Psoas muscle (tissue), 8 donors: ENCODE measurements around the gene NYAP2. TPM values are rescaled to one million over a fixed set of nuclear protein-coding genes. Genes with fewer than 3 reads are reported as not detected.

Experiments used
- ATAC-seq, 4 donors: fragments of 200-7000 bp; cut with Tn5 transposase; one replicate each; pipeline ENCODE4 v1.9.1; 2020; ENCODE audit warnings: moderate library complexity in 3 of 4, mild to moderate bottlenecking in 2 of 4
- DNase-seq, 2 donors: peaks; one replicate each; pipeline ENCODE4 v3.0.0-alpha.2; 2020
- H3K27ac ChIP-seq: fragments of 200-600 bp; one replicate; pipeline ENCODE4 v1.8.0; 2022
- H3K27me3 ChIP-seq, 3 donors: fragments of 200-600 bp in 1 of 3; one replicate each; pipeline versions ENCODE4 v1.6.1 to v1.8.0; 2013 to 2022; ENCODE audit warnings: low read length in 2 of 3, mild to moderate bottlenecking in 2 of 3, moderate library complexity in 1 of 3; ENCODE audit not compliant: insufficient read depth in 3 of 3
- H3K36me3 ChIP-seq, 2 donors: fragments of 200-600 bp in 1 of 2; one replicate each; pipeline versions ENCODE4 v1.6.1 to v1.8.0; 2013 to 2022; ENCODE audit warnings: low read depth in 1 of 2, mild to moderate bottlenecking in 1 of 2, moderate library complexity in 1 of 2; ENCODE audit not compliant: insufficient read depth in 1 of 2
- H3K4me1 ChIP-seq: fragments of 200-600 bp; one replicate; pipeline ENCODE4 v1.8.0; 2022
- H3K4me3 ChIP-seq: fragments of 200-600 bp; one replicate; pipeline ENCODE4 v1.8.0; 2022; ENCODE audit warnings: mild to moderate bottlenecking
- H3K9me3 ChIP-seq: fragments of 200-600 bp; one replicate; pipeline ENCODE4 v1.8.0; 2022
- CTCF ChIP-seq: fragments of 200-600 bp; IDR thresholded peaks from one replicate; pipeline ENCODE4 v1.8.0; 2022; ENCODE audit warnings: antibody characterized with exemption
- WGBS, 3 donors: extraction: QIAGEN DNeasy Blood & Tissue Kit; methylation state at CpG; one replicate each; pipeline versions ENCODE4 v1.1.6 to v1.1.7; 2013; 5-methylcytosine and 5-hydroxymethylcytosine counted together
- intact Hi-C, 2 donors: fragments of 100-400 bp; cut with DNase I; formaldehyde crosslinking; loops; one replicate each; pipeline versions ENCODE4 v1.11.0 to v1.14.2; 2022
- polyA plus RNA-seq, 3 donors: library from polyadenylated mRNA; stranded (reverse); fragments of 200-250 nt; gene quantifications; one replicate each; pipeline ENCODE4 v1.2.3, GENCODE V29; 2013
- total RNA-seq, 4 donors: library from RNA; stranded (reverse); fragmentation: NEBNext Ultra II Directional in 2 of 4; extraction: Animal tissue kit (Norgen Biotek cat#: 25700) in 2 of 4; gene quantifications; one replicate each; pipeline versions ENCODE4 v1.2.1 to v1.2.4, GENCODE V29; 2021 to 2023
- donor health status: healthy with polysubstance abuse.
- donor health status: DM: no; HTN: no; CAD: no; lungs with moderate emphysema.
- donor health status: Bipolar disorder and iron deficiency.
- donor health status: healthy.
- donor health status: DM: yes; HTN: yes; CAD: no.
- donor health status: DM: no; HTN: no; CAD: no.
- donor health status: DM: no; HTN: no; CAD: no.
- donor health status: DM: yes; HTN: yes; CAD: no.

NYAP2 gene
- total and polyA plus RNA-seq, 7 donors = 0.03 to 5.0 (median 0.90) TPM

GRCh38 chr2:225598897-225599296, 199.4 kb downstream of the NYAP2 start:
- Histone ChIP-seq H3K36me3 (no peaks in the 10 kb centered on the region), H3K27ac (no peak overlapping the region), H3K9me3 (peaks cover 5% of the 10 kb centered on the region), H3K4me3 (no peak overlapping the region), H3K4me1 (no peaks in the 10 kb centered on the region), H3K27me3 (no peaks in the 10 kb centered on the region)
- intact Hi-C loops = no loop called here
- ATAC-seq = no peak
- no peak for TF ChIP-seq CTCF
- DNase-seq = no peak
- WGBS, 3 donors = 40 to 51% (median 41%) methylated on average over 4 of the region's 4 CpGs

GRCh38 chr2:225599856-225600255, 200.3 kb downstream of the NYAP2 start:
- Histone ChIP-seq H3K27me3 (no peaks in the 10 kb centered on the region), H3K9me3 (peaks cover 5% of the 10 kb centered on the region), H3K4me1 (no peaks in the 10 kb centered on the region), H3K4me3 (no peak overlapping the region), H3K36me3 (no peaks in the 10 kb centered on the region), H3K27ac (no peak overlapping the region)
- ATAC-seq (no peak), DNase-seq (no peak)
- no peak for TF ChIP-seq CTCF
- 87 to 94% (median 87%) methylated on average over 1 of the region's 1 CpG for WGBS, 3 donors
- intact Hi-C loops = no loop called here

GRCh38 chr2:225600444-225600843, 200.9 kb downstream of the NYAP2 start:
- Histone ChIP-seq H3K27ac (no peak overlapping the region), H3K4me1 (no peaks in the 10 kb centered on the region), H3K4me3 (no peak overlapping the region), H3K9me3 (peaks cover 5% of the 10 kb centered on the region), H3K36me3 (no peaks in the 10 kb centered on the region), H3K27me3 (no peaks in the 10 kb centered on the region)
- no peak for TF ChIP-seq CTCF
- DNase-seq = no peak
- intact Hi-C loops = no loop called here
- ATAC-seq = no peak

- ATAC-seq (no peak), DNase-seq (no peak)
- intact Hi-C loops = no loop called here
- no peaks in the 10 kb centered on the region for H3K27me3 ChIP-seq
- H3K9me3 ChIP-seq = peaks cover 5% of the 10 kb centered on the region
- TF ChIP-seq CTCF = no peak
- WGBS, 3 donors = 84 to 93% (median 90%) methylated on average over 4 of the region's 4 CpGs
- no peak overlapping the region for H3K4me3 ChIP-seq
- no peaks in the 10 kb centered on the region for H3K4me1 ChIP-seq
- no peak overlapping the region for H3K27ac ChIP-seq
- H3K36me3 ChIP-seq = no peaks in the 10 kb centered on the region
These were observed 201.4 kb downstream of the NYAP2 start for GRCh38 chr2:225600865-225601264.

- ATAC-seq (no peak), DNase-seq (no peak)
- Histone ChIP-seq H3K36me3 (no peaks in the 10 kb centered on the region), H3K27me3 (no peaks in the 10 kb centered on the region), H3K9me3 (peaks cover 5% of the 10 kb centered on the region), H3K4me1 (no peaks in the 10 kb centered on the region), H3K27ac (no peak overlapping the region), H3K4me3 (no peak overlapping the region)
- intact Hi-C loops = no loop called here
- TF ChIP-seq CTCF = no peak
- 85 to 90% (median 87%) methylated on average over 4 of the region's 4 CpGs for WGBS, 3 donors
These were observed 202.7 kb downstream of the NYAP2 start for GRCh38 chr2:225602205-225602604.
